ENCODE measurements around the gene UBE2L6.
"Not testable (repeated sequence)": the region's sequence is repeated elsewhere in the genome, so short reads cannot be mapped to it uniquely, and the experiment has no call there.

Gene UBE2L6

DNA sequence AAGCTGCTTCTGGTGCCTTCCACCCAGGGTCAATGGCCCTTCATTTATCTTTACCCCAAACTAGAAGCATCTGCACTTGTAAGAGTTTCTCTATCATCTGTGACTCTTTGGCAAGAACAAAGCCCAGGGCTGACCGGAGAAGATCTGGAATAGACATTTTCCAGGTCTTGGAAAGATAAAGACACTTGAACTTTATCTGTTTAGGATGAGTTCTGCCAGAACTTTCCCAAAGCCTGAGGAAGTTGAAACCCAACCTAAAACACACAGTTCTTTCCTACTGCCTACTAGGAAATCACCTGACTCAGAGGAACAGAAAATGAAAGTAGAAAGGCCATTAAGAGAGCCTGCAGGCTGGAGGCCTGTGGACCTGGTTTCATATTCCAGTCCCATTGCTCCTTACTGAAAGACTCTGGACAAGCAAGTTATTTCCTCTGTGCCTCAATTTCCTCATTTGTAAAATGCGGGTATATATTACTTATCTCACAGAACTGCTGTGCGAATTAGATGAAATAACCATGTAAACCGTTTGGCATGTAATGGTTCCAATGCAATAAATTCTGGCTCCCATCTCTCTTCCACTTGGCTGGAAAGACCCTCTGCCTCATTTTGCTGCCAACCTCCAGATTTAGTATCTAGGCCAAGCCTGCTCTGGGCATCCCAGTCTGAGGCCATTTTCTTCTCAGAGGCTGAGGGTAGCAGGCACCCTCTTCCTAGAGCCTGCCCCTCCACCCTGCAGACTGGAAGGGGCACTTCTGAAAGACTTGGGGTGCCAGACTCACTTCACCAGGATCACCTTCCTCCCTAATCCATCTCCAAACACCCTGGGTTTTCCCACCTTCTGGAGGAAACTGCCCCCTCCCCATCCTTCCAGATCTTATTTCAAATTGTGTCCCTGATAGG is 1.2 kb downstream of the UBE2L6 start:
- DNase-seq: no peak

DNA sequence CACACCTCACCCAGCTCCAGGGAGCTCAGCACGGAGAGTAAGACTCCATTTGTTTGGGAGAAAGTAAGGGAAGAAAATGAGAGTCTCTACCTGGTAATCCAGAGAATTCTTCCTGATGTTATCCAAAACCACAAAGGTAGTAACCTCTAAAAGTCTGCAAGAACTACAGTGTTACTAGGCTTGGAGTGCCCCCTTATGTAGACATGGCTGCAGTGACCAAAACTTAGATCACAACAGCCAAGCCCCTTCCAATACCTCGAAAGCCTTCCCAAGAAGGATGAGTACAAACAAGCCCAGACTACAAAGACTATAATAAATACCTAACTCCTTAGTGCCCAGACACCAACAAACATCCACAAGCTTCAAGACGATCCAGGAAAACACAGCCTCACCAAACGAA is 4.9 kb downstream of the UBE2L6 start:
- DNase-seq: no peak

DNA sequence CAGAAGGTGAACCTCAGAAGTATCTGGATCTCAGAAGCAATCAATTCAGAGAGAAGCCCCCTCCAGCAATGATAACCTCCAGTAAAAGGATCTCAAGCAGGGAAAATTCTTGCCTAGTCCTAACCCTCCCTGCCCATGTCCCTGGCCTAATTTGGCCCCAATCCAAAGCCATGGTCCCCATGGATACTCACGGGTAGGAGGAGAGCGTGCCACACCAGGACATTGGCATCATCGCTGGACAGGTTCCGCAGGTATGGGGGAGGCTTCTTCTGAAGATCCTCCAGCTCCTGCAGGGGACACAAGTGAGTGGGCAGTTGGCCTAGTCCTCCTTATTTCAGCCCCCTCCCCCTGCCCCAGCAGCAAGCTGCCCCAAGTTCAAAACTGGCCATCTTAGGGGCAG is 7.3 kb downstream of the UBE2L6 start:
- DNase-seq: no peak

DNA sequence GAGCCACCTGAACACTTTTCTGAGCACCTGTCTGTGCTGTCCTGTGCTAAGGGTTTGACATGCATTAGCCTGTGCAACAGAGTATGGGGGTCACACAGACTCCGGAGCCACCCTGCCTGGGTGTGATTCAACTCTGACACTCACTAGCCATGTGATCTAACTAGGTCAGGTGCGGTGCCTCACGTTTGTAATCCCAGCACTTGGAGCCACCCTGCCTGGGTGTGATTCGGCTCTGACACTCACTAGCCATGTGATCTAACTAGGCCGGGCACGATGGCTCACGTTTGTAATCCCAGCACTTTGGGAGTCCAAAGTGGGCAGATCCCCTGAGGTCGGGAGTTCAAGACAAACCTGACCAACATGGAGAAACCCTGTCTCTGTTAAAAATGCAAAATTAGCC is 11.4 kb downstream of the UBE2L6 start:
- DNase-seq: no peak

DNA sequence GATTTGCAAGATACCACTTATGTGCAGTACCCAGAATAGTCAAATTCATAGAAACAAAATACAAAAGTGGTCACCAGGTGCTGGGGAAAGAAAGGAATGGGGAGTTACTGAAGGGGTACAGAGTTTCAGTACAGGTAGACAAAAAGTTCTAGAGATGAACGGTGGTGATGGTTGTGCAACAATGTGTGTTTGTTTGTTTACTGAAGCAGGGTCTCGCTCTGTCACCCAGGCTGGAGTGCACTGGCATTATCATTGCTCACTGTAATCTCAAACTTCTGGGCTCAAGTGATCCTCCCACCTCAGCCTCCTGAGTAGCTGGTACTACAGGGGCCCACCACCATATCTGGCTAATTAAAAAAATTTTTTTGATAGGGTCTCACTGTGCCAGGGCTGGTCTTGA is 12.1 kb downstream of the UBE2L6 start:
- no peak for DNase-seq

DNA sequence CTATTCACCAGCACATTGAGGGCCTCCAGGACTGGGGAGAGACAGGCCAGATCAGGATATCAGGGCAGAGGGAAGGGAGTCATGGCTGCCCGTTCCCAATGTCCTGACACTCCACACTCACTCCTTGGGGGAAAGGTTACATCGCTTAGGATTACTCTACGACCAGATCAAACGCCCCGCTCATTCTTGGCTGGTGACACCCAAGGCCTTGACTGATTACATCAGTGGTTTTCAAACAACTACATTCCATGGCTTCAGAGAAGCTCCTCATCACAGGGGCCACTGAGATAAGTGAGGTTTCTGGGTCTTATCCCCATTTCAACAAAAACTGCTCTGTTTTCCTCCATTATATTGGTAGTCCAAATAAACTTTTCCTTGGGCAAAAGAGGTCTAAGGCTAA is 15.0 kb downstream of the UBE2L6 start:
- no peak for DNase-seq

DNA sequence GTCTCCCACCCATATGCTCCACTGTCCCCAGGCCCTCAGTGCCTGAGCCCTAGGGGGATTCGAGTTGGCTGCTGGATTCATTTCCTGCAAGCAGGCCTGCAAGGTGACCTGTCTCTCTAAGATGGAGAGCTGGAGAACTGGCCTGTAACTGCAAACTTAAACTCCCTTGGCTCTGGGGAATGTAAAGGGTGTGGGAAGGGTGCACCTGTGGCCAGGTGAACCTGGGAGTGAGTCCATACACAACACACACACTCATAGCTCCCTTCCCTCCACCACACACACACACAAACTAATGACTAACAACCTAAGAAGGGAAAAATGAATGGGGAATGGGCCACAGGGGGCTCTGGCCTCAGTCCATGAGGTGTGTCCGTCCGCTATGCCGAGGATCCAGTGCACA is 15.5 kb downstream of the UBE2L6 start:
- DNase-seq: no peak

DNA sequence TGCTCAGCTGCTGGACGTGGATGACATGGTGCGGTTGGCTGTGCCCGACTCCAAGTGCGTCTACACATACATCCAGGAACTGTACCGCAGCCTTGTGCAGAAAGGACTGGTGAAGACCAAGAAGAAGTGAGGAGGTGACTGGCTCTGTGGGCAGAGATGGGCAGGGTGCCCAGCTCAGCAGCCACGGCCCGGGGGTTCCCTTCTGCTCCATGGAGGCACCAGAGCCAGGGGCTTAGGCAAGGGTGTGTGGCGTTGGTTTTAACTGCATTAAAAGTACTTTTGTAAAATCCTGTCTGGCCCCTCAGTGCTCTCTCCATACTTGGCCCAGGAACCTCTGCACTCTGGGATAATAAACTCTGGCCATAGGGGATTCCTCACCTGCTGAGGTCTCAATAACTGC is 17.5 kb downstream of the UBE2L6 start:
- DNase-seq: no peak

DNA sequence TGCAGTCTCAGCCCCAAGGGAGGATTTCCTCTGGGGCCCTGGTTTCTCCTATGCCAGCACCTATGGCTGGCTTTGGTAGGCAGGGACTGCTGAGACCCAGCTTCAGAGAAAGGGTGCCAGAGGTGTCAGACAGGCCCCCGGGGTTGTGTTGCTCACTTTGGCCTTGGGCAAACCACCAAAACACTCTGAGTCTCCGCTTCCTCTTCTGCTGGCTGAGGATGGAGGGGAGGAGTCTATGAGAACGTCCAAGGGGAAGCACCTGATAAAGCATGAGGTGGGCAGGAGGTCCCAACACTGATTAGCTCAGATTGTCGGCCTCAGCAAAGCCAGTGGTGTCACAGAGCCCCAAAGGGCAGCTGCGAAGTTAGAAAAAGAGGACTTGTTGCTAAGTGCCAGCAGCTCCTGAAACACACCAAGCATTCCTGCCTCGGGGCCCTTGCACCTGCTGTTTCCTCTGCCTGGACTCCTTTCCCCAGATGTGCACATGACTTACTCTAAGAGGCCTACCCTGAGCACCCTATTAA is 19.6 kb downstream of the UBE2L6 start:
- DNase-seq: no peak

DNA sequence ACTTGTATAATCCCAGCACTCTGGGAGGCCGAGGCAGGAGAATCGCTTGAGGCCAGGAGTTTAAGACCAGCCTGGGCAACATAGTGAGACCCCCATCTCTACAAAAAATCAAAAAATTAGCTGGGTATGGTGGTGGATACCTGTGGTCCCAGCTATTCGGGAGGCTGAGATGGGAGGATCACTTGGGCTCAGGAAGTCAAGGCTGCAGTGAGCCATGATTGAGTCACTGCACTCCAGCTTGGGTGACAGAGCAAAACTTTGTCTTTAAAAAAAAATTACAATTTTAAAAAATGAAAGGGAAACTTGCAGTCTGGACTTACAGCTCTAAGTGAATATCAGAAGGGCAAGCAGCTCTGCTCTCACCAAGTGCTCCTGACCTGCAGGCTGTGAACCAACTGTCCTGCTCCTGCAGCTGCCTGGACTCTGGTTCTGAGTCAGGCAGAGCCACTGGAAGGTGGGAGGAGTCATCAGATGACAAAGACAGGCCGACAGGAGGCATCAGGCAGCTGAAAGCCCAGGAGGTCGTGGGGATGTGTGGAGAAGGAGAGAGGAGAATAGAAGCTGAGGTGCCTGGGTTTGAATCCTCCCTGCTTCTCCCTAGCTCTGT is 20.5 kb downstream of the UBE2L6 start:
- no peak for DNase-seq

DNA sequence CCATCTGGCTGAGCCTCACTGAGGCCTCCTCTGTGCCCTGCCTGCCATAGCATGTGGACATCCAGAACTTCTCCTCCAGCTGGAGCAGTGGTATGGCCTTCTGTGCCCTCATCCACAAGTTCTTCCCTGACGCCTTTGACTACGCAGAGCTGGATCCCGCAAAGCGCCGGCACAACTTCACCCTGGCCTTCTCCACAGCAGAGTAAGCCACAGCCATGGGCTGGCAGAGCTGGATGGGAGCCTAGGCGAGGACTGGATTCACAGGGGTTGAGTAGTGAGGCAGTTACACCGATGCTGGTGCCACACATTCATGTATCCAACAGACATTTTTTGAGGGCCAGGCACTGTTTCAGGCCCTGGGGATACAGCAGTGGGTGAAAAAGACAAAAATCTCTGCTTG is 21.0 kb downstream of the UBE2L6 start:
- no peak for DNase-seq

DNA sequence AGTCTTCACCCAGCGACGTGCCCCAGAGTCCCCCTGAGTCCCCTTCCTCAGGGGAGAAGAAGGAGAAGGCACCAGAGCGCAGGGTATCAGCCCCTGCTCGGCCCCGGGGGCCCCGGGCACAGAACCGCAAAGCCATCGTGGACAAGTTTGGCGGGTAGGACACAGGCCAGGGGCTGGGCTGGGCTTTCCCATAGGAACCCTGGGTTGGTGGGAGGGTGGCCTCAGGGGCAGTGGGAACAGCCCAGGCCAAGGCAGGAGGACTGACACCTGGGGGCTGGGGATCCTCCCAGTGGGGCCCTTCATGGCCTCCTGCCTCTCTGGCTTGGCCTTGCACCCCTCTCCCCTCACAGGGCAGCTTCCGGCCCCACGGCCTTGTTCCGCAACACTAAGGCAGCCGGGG is 21.6 kb downstream of the UBE2L6 start:
- DNase-seq: no peak

DNA sequence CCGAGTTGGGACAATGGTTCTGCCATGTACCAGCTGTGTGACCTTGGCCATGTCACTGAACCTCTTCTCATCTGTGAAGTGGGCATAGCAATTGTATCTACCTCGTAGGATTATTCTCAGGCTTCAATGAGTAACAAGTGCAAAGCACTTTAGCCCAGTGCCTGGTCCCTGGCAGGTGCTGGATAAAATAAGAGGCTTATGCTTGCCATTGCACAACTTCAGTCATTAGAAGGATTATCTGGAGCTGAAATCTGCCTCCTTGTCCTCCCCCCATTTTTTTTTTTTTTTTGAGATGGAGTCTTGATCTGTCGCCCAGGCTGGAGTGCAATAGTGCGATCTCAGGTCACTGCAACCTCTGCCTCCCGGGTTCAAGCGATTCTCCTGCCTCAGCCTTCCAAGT is 22.9 kb downstream of the UBE2L6 start:
- DNase-seq: no peak

DNA sequence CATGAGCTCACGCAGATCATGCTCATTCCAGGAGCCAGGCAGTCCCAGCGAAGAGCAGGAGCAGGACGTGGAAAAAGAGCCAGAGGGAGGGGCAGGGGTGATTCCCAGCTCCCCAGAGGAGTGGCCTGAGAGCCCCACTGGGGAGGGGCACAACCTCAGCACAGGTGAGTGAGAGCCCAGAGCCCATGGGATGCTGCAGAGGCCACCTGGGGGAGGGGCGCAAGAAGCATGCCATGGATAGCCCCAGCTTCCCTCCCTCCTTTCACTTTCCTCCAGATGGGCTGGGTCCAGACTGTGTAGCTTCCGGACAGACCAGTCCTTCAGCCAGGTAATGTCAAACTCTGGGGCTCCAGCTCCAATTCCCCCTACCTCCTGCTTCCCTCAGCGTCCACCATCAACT is 23.9 kb downstream of the UBE2L6 start:
- DNase-seq: no peak

DNA sequence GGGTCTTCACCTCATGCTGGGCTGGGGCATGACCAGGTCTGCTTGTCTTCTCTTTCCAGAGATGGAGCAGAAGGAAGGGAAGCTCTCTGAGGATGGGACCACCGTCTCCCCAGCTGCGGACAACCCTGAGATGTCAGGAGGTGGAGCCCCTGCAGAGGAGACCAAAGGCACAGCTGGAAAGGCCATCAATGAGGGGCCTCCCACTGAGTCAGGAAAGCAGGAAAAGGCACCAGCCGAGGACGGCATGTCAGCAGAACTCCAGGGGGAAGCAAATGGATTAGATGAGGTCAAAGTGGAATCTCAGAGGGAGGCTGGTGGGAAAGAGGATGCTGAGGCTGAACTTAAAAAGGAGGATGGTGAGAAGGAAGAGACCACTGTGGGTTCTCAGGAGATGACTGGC is 24.9 kb downstream of the UBE2L6 start:
- no peak for DNase-seq

DNA sequence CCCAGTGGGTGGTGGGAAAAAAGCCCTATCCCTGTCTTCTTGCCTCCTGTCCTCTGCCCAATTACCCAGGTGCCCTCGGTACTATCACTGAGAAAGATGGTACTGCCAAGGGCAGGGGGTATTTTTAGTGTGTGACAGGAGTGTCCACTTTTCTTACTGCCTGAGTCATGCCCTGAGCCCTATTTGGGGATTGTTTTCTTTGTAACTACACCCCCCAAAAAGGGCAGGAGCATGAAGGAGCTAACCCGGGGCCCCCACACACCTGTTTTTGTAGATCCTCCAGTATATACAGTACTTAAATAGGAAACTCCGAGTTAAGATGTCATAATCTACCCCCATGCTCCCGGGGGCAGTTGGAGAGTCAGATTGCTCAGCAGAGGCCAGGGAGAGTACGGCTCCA is 26.3 kb downstream of the UBE2L6 start:
- no peak for DNase-seq

DNA sequence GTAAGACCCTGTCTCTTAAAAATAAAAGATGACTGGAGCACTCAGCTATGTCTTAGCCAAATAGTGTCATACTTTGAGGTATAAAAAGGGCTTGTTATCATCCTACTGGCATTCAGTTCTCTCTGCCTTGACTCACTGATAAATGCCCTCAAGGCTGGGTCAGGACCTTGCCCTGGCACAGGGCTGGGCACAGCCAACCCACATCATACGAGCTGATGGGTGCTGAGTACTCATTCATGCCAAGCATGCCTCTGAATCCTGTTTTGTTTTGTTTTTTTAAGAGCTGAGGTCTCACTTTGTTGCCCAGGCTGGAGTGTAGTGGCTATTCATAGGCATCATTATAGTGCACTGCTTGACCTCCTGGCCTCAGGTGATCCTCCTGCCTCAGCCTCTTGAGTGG is 28.1 kb downstream of the UBE2L6 start:
- no peak for DNase-seq

DNA sequence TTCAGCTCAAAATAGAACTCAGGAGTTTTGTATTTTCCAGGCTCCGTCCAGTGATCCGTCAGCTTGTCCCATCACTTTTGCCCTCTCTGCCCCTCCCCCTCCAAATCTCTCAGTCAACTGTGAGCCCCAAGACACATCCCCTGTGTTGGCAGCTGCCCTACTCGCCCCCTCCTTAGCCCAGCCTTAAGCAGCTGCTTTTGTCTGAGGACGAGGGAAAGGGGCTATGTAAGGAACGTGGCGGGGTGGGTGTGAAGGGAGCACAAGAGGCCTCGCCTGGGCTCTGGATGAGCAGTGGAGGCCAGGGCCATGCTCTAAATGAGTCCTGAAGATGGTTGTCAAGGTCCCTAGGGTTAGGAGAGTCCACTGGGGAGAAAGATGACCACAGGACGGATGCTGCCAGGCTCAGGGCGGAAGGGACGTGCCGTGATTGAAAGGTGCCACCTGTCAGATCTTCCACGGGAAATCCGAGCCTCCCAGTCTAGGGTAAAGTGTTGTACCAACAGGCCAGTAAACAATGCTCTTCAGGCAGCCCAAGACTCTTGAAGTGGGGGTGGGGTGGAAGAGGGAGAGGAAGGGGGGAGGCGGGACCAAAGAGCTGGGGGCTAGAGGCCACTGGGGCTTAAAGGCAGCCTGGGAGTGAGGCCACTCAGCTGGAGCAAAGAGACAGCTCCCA is 30.4 kb downstream of the UBE2L6 start, which contains the start of gene SMTNL1:
TSS of gene SMTNL1 (plus strand) at position 649 of the 673 bp plus-strand sequence. CDS start 5,048 bp downstream, outside the sequence.
- no peak for DNase-seq

DNA sequence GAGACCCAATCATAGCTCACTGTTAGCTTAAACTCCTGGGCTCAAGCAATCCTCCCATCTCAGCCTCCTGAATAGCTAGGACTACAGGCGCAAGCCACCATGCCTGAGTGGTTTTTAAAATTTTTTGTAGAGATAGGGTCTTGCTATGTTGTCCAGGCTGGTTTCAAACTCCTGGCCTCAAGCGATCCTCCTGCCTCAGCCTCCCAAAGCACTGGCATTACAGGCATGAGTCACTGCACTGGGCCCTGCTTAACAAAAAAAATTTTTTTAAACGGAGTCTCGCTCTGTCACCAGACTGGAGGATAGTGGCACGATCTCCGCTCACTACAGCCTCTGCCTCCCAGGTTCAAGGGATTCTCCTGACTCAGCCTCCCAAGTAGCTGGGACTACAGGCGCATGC is 33.0 kb downstream of the UBE2L6 start:
- not testable (repeated sequence) for DNase-seq

DNA sequence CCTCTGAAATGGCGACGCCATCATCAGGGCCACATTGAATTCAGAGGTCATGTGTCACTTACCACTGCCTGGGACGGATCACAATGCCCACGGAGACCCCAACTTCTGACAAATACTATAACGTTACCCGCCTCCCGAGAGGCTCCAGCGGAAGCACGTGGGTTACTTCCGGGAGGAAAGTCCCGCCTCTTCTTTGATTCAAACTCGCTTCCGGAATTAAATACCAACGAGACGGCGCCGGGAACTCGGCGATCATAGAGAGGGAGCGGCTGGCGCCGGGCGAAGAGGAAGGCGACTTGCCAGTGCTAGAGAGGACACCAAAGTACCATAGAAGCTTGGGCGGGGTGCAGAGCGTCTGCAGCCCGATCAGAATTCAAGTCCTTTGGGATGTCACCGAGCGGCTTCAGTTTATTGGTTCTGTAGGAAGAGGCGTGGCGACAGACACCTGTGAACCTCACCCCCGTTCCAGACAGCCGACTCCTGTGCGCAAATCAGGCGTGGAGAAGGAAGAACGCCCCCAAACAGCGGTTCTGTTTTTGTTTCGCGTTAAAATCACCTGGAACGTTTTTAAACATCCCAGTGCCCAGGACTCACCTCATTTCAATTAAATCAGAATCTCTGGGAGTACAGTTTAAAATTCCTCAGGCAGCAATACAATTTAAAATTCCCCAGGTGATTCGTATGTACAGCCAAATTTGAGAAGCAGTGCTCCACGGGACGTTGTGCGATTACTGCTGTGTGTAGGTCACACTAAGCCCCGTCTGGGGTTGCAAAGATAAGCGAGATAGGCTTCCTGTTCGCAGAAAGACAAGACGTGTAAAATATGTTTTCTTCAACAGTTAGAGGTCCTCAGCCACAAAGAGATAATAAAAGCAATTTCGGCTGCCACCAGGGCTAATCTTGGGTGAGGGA is 36.6 kb downstream of the UBE2L6 start, which contains the start of gene TIMM10:
TSS of gene TIMM10 (minus strand) at position 159 of the 912 bp plus-strand sequence. CDS start 565 bp downstream, outside the sequence.
- peak; percentile 96 for DNase-seq

DNA sequence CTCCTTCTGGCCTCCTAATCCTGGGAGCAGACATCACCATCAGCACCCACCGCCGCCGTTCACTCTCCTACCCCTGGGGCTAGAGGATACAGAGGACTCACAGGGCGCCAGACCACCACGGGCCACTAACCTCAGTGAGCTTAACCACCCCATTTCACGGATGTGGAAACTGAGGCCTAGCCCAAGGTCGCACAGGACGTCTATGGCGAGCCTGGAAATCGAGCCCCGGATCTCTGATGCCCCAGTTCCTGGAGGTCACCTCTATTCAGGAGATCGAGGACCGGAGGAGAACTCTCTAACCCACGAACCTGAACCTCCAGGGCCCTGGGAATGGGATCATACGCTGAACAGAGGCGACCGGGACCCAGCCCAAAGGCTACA is 37.3 kb downstream of the UBE2L6 start:
- no peak for DNase-seq

DNA sequence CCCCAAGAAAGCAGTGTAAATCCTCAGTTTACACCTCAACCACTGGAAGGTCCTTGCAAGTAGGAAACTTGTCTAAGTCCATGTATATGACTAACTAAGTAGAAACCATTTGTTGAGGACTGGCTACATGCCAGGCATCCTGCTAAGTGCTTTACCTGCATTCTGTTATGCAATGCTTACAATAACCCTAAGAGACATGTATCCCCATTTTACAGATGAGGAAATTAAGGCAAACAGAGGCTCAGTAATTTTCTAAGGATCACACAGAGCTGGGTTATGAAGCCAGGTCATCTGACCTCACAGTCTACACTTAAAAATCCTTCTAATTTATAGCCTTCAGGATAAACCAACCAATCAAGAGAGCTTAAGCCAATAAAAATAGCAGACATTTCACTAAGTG is 38.5 kb downstream of the UBE2L6 start:
- DNase-seq: no peak
